ENCODE results near the gene XRRA1.

Gene XRRA1

GRCh38 chr11:74951226-74951625, 2.3 kb upstream of the XRRA1 start:
- Histone ChIP-seq H3K9me3 (ENCODE audit: control extremely low read depth in 1 of 5, control insufficient read depth in 4 of 5, insufficient read depth in 2 of 5, low read depth in 1 of 5, low read length in 4 of 5) (no peaks in the 10 kb centered on the region), H3K27ac (ENCODE audit: insufficient read depth in 1 of 2, low read depth in 1 of 2, low read length in 2 of 2, poor library complexity in 1 of 2, severe bottlenecking in 2 of 2) (no peak overlapping the region), H3K27me3 (replicated peaks in 2 of 5; ENCODE audit: control insufficient read depth in 4 of 5, insufficient read depth in 5 of 5, low read length in 4 of 5) (no peaks in the 10 kb centered on the region), H3K36me3 (ENCODE audit: control insufficient read depth in 4 of 4, insufficient read depth in 4 of 4, low read length in 3 of 4) (peaks cover 0 to 28% (median 7%) of the 10 kb centered on the region in 4 experiments), H3K4me1 (ENCODE audit: control extremely low read depth in 1 of 4, control insufficient read depth in 4 of 4, insufficient read depth in 4 of 4, low read length in 3 of 4) (peaks cover 15 to 27% (median 18%) of the 10 kb centered on the region in 4 experiments), H3K4me3 (ENCODE audit: control insufficient read depth in 1 of 7, extremely low read depth in 1 of 7, insufficient read depth in 4 of 7, low read depth in 2 of 7, low read length in 6 of 7) (peak overlapping the region in 1 of 7 experiments; percentile 87)
- DNase-seq: no peak
- WGBS (ENCODE audit: insufficient coverage): 93% methylated on average over 7 of the region's 8 CpGs
- CTCF ChIA-PET: interaction anchor here (1.4 kb wide), 1 partner anchor 12 kb away, joined by 3 read pairs; no protein-coding TSS in a partner anchor
- POLR2A ChIA-PET: no interaction called here

GRCh38 chr11:74950374-74950969, 1.6 kb upstream of the XRRA1 start:
- ChIA-PET CTCF (interaction anchor here (1.1 to 1.4 kb wide), 2 partner anchors 12 to 21 kb away, joined by 3 to 5 read pairs; no protein-coding TSS in a partner anchor), POLR2A (no interaction called here)
- Histone ChIP-seq H3K27ac (ENCODE audit: insufficient read depth in 1 of 2, low read depth in 1 of 2, low read length in 2 of 2, poor library complexity in 1 of 2, severe bottlenecking in 2 of 2) (peak overlapping the region in 1 of 2 experiments; percentile 98), H3K4me3 (ENCODE audit: control insufficient read depth in 1 of 7, extremely low read depth in 1 of 7, insufficient read depth in 4 of 7, low read depth in 2 of 7, low read length in 6 of 7) (peak overlapping the region in 6 of 7 experiments; percentile 86 to 100 (median 96)), H3K36me3 (ENCODE audit: control insufficient read depth in 4 of 4, insufficient read depth in 4 of 4, low read length in 3 of 4) (peaks cover 0 to 25% (median 7%) of the 10 kb centered on the region in 4 experiments), H3K4me1 (ENCODE audit: control extremely low read depth in 1 of 4, control insufficient read depth in 4 of 4, insufficient read depth in 4 of 4, low read length in 3 of 4) (peaks cover 15 to 27% (median 18%) of the 10 kb centered on the region in 4 experiments), H3K9me3 (ENCODE audit: control extremely low read depth in 1 of 5, control insufficient read depth in 4 of 5, insufficient read depth in 2 of 5, low read depth in 1 of 5, low read length in 4 of 5) (no peaks in the 10 kb centered on the region), H3K27me3 (replicated peaks in 2 of 5; ENCODE audit: control insufficient read depth in 4 of 5, insufficient read depth in 5 of 5, low read length in 4 of 5) (no peaks in the 10 kb centered on the region)
- no peak for DNase-seq
- WGBS (ENCODE audit: insufficient coverage): 86% methylated on average over 2 of the region's 2 CpGs

- CTCF ChIA-PET: interaction anchor here (0.5 kb wide), 1 partner anchor 58 kb away, joined by 3 read pairs; no protein-coding TSS in a partner anchor
- H3K4me1 ChIP-seq (ENCODE audit: control extremely low read depth in 1 of 4, control insufficient read depth in 4 of 4, insufficient read depth in 4 of 4, low read length in 3 of 4): peaks cover 15 to 27% (median 18%) of the 10 kb centered on the region in 4 experiments
- no peaks in the 10 kb centered on the region for H3K27me3 ChIP-seq (replicated peaks in 2 of 5; ENCODE audit: control insufficient read depth in 4 of 5, insufficient read depth in 5 of 5, low read length in 4 of 5)
- DNase-seq: no peak
- H3K4me3 ChIP-seq (ENCODE audit: control insufficient read depth in 1 of 7, extremely low read depth in 1 of 7, insufficient read depth in 4 of 7, low read depth in 2 of 7, low read length in 6 of 7): peak overlapping the region; percentile 5 to 100 (median 96)
- H3K36me3 ChIP-seq (ENCODE audit: control insufficient read depth in 4 of 4, insufficient read depth in 4 of 4, low read length in 3 of 4): peaks cover 0 to 25% (median 7%) of the 10 kb centered on the region in 4 experiments
- H3K9me3 ChIP-seq (ENCODE audit: control extremely low read depth in 1 of 5, control insufficient read depth in 4 of 5, insufficient read depth in 2 of 5, low read depth in 1 of 5, low read length in 4 of 5): no peaks in the 10 kb centered on the region
- POLR2A ChIA-PET: interaction anchor here (1.0 kb wide), 1 partner anchor 8 kb away, joined by 3 read pairs; no protein-coding TSS in a partner anchor
- WGBS (ENCODE audit: insufficient coverage): no CpG with 5 or more reads among the region's 6 CpGs
- H3K27ac ChIP-seq (ENCODE audit: insufficient read depth in 1 of 2, low read depth in 1 of 2, low read length in 2 of 2, poor library complexity in 1 of 2, severe bottlenecking in 2 of 2): peak overlapping the region; percentile 88 to 98
Measured at GRCh38 chr11:74949753-74950137, 854 bp upstream of the XRRA1 start.

GRCh38 chr11:74948546-74948897, 369 bp downstream of the XRRA1 start:
- H3K27ac ChIP-seq (ENCODE audit: insufficient read depth in 1 of 2, low read depth in 1 of 2, low read length in 2 of 2, poor library complexity in 1 of 2, severe bottlenecking in 2 of 2): peak overlapping the region; percentile 88 to 98
- ChIA-PET POLR2A (interaction anchor here (0.7 to 1.0 kb wide), 3 partner anchors 9 to 1105 kb away, joined by 3 read pairs; no protein-coding TSS in a partner anchor), CTCF (no interaction called here)
- DNase-seq: no peak
- no peaks in the 10 kb centered on the region for H3K27me3 ChIP-seq (replicated peaks in 2 of 5; ENCODE audit: control insufficient read depth in 4 of 5, insufficient read depth in 5 of 5, low read length in 4 of 5)
- peaks cover 15 to 27% (median 18%) of the 10 kb centered on the region in 4 experiments for H3K4me1 ChIP-seq (ENCODE audit: control extremely low read depth in 1 of 4, control insufficient read depth in 4 of 4, insufficient read depth in 4 of 4, low read length in 3 of 4)
- WGBS (ENCODE audit: insufficient coverage): 2% methylated on average over 5 of the region's 9 CpGs
- no peaks in the 10 kb centered on the region for H3K9me3 ChIP-seq (ENCODE audit: control extremely low read depth in 1 of 5, control insufficient read depth in 4 of 5, insufficient read depth in 2 of 5, low read depth in 1 of 5, low read length in 4 of 5)
- H3K4me3 ChIP-seq (ENCODE audit: control insufficient read depth in 1 of 7, extremely low read depth in 1 of 7, insufficient read depth in 4 of 7, low read depth in 2 of 7, low read length in 6 of 7): peak overlapping the region; percentile 60 to 100 (median 96)
- peaks cover 0 to 21% (median 6%) of the 10 kb centered on the region in 4 experiments for H3K36me3 ChIP-seq (ENCODE audit: control insufficient read depth in 4 of 4, insufficient read depth in 4 of 4, low read length in 3 of 4)

- H3K36me3 ChIP-seq (ENCODE audit: control insufficient read depth in 4 of 4, insufficient read depth in 4 of 4, low read length in 3 of 4): peaks cover 7 to 32% (median 8%) of the 10 kb centered on the region in 4 experiments
- no peaks in the 10 kb centered on the region for H3K9me3 ChIP-seq (ENCODE audit: control extremely low read depth in 1 of 5, control insufficient read depth in 4 of 5, insufficient read depth in 2 of 5, low read depth in 1 of 5, low read length in 4 of 5)
- H3K4me1 ChIP-seq (ENCODE audit: control extremely low read depth in 1 of 4, control insufficient read depth in 4 of 4, insufficient read depth in 4 of 4, low read length in 3 of 4): no peaks in the 10 kb centered on the region
- ChIA-PET CTCF (interaction anchor here (1.4 to 3.4 kb wide), 2 partner anchors 12 to 306 kb away, joined by 5 to 26 read pairs; no protein-coding TSS in a partner anchor), POLR2A (interaction anchor here (0.6 to 0.7 kb wide), 2 partner anchors 29 to 140 kb away, joined by 4 to 6 read pairs; no protein-coding TSS in a partner anchor)
- no peak overlapping the region for H3K27ac ChIP-seq (ENCODE audit: insufficient read depth in 1 of 2, low read depth in 1 of 2, low read length in 2 of 2, poor library complexity in 1 of 2, severe bottlenecking in 2 of 2)
- H3K4me3 ChIP-seq (ENCODE audit: control insufficient read depth in 1 of 7, extremely low read depth in 1 of 7, insufficient read depth in 4 of 7, low read depth in 2 of 7, low read length in 6 of 7): no peak overlapping the region
- DNase-seq: no peak
- 91% methylated on average over 4 of the region's 5 CpGs for WGBS (ENCODE audit: insufficient coverage)
- H3K27me3 ChIP-seq (replicated peaks in 2 of 5; ENCODE audit: control insufficient read depth in 4 of 5, insufficient read depth in 5 of 5, low read length in 4 of 5): no peaks in the 10 kb centered on the region
Measured at GRCh38 chr11:74942073-74942759, 6.7 kb downstream of the XRRA1 start.

- Histone ChIP-seq H3K27me3 (replicated peaks in 2 of 5; ENCODE audit: control insufficient read depth in 4 of 5, insufficient read depth in 5 of 5, low read length in 4 of 5) (no peaks in the 10 kb centered on the region), H3K27ac (ENCODE audit: insufficient read depth in 1 of 2, low read depth in 1 of 2, low read length in 2 of 2, poor library complexity in 1 of 2, severe bottlenecking in 2 of 2) (no peak overlapping the region), H3K9me3 (ENCODE audit: control extremely low read depth in 1 of 5, control insufficient read depth in 4 of 5, insufficient read depth in 2 of 5, low read depth in 1 of 5, low read length in 4 of 5) (no peaks in the 10 kb centered on the region), H3K36me3 (ENCODE audit: control insufficient read depth in 4 of 4, insufficient read depth in 4 of 4, low read length in 3 of 4) (peaks cover 10 to 39% (median 12%) of the 10 kb centered on the region in 4 experiments), H3K4me3 (ENCODE audit: control insufficient read depth in 1 of 7, extremely low read depth in 1 of 7, insufficient read depth in 4 of 7, low read depth in 2 of 7, low read length in 6 of 7) (no peak overlapping the region), H3K4me1 (ENCODE audit: control extremely low read depth in 1 of 4, control insufficient read depth in 4 of 4, insufficient read depth in 4 of 4, low read length in 3 of 4) (no peaks in the 10 kb centered on the region)
- POLR2A ChIA-PET: no interaction called here
- CTCF ChIA-PET: interaction anchor here (1.4 to 3.4 kb wide), 2 partner anchors 11 to 306 kb away, joined by 5 to 26 read pairs; no protein-coding TSS in a partner anchor
- DNase-seq: no peak
Measured at GRCh38 chr11:74941492-74941891, 7.4 kb downstream of the XRRA1 start.

All from common myeloid progenitor, CD34-positive (primary cell).